ENCODE measurements around the gene GNA12. TPM values are rescaled to one million over a fixed set of nuclear protein-coding genes. Genes with fewer than 3 reads are reported as not detected.

GNA12 gene
- total and polyA plus RNA-seq, 10 of the 15 experiments (the other 5 are each of a cell fraction or from before 2014, with no cell fraction given), result 1.9 to 51.8 (median 12.6) TPM

DNA sequence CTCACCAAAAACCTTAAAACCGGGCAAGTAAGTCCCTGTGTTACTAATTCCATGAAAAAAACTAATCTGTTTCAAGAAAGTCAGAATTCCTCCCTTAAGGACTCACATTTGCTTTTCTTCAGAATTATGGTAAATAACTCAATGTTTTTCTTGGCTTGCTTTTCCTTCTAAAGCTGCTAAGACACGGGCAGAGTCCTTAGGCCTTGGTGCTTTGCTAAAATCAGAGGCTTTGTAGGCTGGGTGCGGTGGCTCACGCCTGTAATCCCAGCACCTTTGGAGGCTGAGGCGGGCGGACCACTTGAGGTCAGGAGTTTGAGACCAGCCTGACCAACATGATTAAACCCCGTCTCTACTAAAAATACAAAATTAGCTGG, 32.0 kb downstream of the GNA12 start:
- RAD21 ChIA-PET (ENCODE audit: unreplicated experiment), result no interaction called here
- FAIRE-seq, result no peak
- no peaks in the 10 kb centered on the region; a peak in 1 of 4 replicates for H3K36me3 ChIP-seq (ENCODE audit: control insufficient read depth in 2 of 2, insufficient read depth in 2 of 2, low read length in 1 of 2)
- no TSS peak for BruUV-seq (replicated peaks)
- SMC1A ChIA-PET (ENCODE audit: uncharacterized antibody, unreplicated experiment), result interaction anchor here (1.0 kb wide), 1 partner anchor 17 kb away, joined by 3 read pairs; no protein-coding TSS in a partner anchor
- no peak for ATAC-seq
- no peak overlapping the region for H3K4me2 ChIP-seq (ENCODE audit: control insufficient read depth, insufficient read depth)
- DNase-seq (ENCODE audit: low read depth, low spot score), result no peak
- no peak overlapping the region for H3K27ac ChIP-seq (ENCODE audit: control insufficient read depth, insufficient read depth)
- no peak overlapping the region for H3K9ac ChIP-seq (ENCODE audit: control insufficient read depth, insufficient read depth, low read length)
- H3K79me2 ChIP-seq (ENCODE audit: control insufficient read depth, insufficient read depth, low read length), result no peaks in the 10 kb centered on the region; the same call in 1 of the 2 replicates
- in situ Hi-C loops (cut with MboI), result no loop called here
- H3K4me3 ChIP-seq, result no peak overlapping the region
- no peaks in the 10 kb centered on the region for H3K9me3 ChIP-seq (replicated peaks; ENCODE audit: control insufficient read depth, insufficient read depth, low read length)
- TF ChIP-seq NRF1 (conservative IDR thresholded peaks at IDR 0.05; ENCODE audit: low read depth, low read length), result no peak
- TF ChIP-seq JUNB (IDR thresholded peaks at IDR 0.05), result no peak
- TF ChIP-seq, protein P1, sequence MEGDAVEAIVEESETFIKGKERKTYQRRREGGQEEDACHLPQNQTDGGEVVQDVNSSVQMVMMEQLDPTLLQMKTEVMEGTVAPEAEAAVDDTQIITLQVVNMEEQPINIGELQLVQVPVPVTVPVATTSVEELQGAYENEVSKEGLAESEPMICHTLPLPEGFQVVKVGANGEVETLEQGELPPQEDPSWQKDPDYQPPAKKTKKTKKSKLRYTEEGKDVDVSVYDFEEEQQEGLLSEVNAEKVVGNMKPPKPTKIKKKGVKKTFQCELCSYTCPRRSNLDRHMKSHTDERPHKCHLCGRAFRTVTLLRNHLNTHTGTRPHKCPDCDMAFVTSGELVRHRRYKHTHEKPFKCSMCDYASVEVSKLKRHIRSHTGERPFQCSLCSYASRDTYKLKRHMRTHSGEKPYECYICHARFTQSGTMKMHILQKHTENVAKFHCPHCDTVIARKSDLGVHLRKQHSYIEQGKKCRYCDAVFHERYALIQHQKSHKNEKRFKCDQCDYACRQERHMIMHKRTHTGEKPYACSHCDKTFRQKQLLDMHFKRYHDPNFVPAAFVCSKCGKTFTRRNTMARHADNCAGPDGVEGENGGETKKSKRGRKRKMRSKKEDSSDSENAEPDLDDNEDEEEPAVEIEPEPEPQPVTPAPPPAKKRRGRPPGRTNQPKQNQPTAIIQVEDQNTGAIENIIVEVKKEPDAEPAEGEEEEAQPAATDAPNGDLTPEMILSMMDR (IDR thresholded peaks at IDR 0.05 in 2 of 3, conservative IDR thresholded peaks at IDR 0.05 in 1 of 3; ENCODE audit: control insufficient read depth in 2 of 3, extremely low read depth in 1 of 3, insufficient read depth in 1 of 3, low read depth in 3 of 3, low read length in 3 of 3), result no peak
- no peak for TF ChIP-seq ZBED1 (IDR thresholded peaks at IDR 0.05; ENCODE audit: borderline replicate concordance)
- TF ChIP-seq YBX1 (IDR thresholded peaks at IDR 0.05), result no peak
- no peak for TF ChIP-seq POU2F2 (IDR thresholded peaks at IDR 0.05; ENCODE audit: borderline replicate concordance, low read depth, low read length)
- no peak for TF ChIP-seq BRCA1 (IDR thresholded peaks at IDR 0.05; ENCODE audit: low read depth, low read length)
- no peak for TF ChIP-seq EZH2 (IDR thresholded peaks at IDR 0.05; ENCODE audit: borderline replicate concordance, control insufficient read depth, low read depth, low read length)
- TF ChIP-seq TAF1 (IDR thresholded peaks at IDR 0.05; ENCODE audit: borderline replicate concordance, low read depth, low read length), result no peak
- TF ChIP-seq, protein P2, sequence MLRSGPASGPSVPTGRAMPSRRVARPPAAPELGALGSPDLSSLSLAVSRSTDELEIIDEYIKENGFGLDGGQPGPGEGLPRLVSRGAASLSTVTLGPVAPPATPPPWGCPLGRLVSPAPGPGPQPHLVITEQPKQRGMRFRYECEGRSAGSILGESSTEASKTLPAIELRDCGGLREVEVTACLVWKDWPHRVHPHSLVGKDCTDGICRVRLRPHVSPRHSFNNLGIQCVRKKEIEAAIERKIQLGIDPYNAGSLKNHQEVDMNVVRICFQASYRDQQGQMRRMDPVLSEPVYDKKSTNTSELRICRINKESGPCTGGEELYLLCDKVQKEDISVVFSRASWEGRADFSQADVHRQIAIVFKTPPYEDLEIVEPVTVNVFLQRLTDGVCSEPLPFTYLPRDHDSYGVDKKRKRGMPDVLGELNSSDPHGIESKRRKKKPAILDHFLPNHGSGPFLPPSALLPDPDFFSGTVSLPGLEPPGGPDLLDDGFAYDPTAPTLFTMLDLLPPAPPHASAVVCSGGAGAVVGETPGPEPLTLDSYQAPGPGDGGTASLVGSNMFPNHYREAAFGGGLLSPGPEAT (IDR thresholded peaks at IDR 0.05; ENCODE audit: low read depth), result no peak
- no peak for TF ChIP-seq ZZZ3 (IDR thresholded peaks at IDR 0.05; ENCODE audit: control insufficient read depth, insufficient read length, low read depth)
- no peak for TF ChIP-seq NFXL1 (IDR thresholded peaks at IDR 0.05; ENCODE audit: borderline replicate concordance)
- no peak for TF ChIP-seq SREBF1 (IDR thresholded peaks at IDR 0.05; ENCODE audit: low read length)
- TF ChIP-seq, protein P3, sequence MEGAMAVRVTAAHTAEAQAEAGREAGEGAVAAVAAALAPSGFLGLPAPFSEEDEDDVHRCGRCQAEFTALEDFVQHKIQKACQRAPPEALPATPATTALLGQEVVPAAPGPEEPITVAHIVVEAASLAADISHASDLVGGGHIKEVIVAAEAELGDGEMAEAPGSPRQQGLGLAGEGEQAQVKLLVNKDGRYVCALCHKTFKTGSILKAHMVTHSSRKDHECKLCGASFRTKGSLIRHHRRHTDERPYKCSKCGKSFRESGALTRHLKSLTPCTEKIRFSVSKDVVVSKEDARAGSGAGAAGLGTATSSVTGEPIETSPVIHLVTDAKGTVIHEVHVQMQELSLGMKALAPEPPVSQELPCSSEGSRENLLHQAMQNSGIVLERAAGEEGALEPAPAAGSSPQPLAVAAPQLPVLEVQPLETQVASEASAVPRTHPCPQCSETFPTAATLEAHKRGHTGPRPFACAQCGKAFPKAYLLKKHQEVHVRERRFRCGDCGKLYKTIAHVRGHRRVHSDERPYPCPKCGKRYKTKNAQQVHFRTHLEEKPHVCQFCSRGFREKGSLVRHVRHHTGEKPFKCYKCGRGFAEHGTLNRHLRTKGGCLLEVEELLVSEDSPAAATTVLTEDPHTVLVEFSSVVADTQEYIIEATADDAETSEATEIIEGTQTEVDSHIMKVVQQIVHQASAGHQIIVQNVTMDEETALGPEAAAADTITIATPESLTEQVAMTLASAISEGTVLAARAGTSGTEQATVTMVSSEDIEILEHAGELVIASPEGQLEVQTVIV (IDR thresholded peaks at IDR 0.05; ENCODE audit: borderline replicate concordance, partially characterized antibody), result no peak
- TF ChIP-seq ZNF622 (IDR thresholded peaks at IDR 0.05), result no peak
- TF ChIP-seq SMAD1 (IDR thresholded peaks at IDR 0.05; ENCODE audit: low read depth, partially characterized antibody), result no peak
- no peak for TF ChIP-seq HDAC2 (IDR thresholded peaks at IDR 0.05)
- CTCF ChIA-PET, result no interaction called here
- no peaks in the 10 kb centered on the region for H4K20me1 ChIP-seq (ENCODE audit: control insufficient read depth, insufficient read depth)
- 97% methylated on average over 7 of the region's 7 CpGs for WGBS (ENCODE audit: insufficient coverage, insufficient replicate concordance, low lambda C conversion rate, missing lambda C conversion rate)
- intact Hi-C loops (cut with micrococcal nuclease; ENCODE audit: unreplicated experiment), result no loop called here
- no peaks in the 10 kb centered on the region for H3K27me3 ChIP-seq (replicated peaks in 1 of 2; ENCODE audit: control insufficient read depth in 2 of 2, insufficient read depth in 2 of 2, low read length in 1 of 2)
- H3K4me1 ChIP-seq (ENCODE audit: control insufficient read depth, insufficient read depth, low read length), result peaks cover 8% of the 10 kb centered on the region
- no peak overlapping the region for H2AFZ ChIP-seq (ENCODE audit: control insufficient read depth, low read depth, low read length)
- POLR2A ChIA-PET, result interaction anchor here (1.6 kb wide), 1 partner anchor 13 kb away, joined by 4 read pairs; no protein-coding TSS in a partner anchor
